HG03469 (cell line): ENCODE measurements around the gene WDR37.

Experiments
- ATAC-seq: cut with Tn5 transposase; IDR thresholded peaks from one replicate; pipeline ENCODE4 v1.9.1; 2021; ENCODE audit warnings: mild to moderate bottlenecking, moderate library complexity, moderate number of reproducible peaks; ENCODE audit not compliant: unreplicated experiment

The WDR37 gene

DNA sequence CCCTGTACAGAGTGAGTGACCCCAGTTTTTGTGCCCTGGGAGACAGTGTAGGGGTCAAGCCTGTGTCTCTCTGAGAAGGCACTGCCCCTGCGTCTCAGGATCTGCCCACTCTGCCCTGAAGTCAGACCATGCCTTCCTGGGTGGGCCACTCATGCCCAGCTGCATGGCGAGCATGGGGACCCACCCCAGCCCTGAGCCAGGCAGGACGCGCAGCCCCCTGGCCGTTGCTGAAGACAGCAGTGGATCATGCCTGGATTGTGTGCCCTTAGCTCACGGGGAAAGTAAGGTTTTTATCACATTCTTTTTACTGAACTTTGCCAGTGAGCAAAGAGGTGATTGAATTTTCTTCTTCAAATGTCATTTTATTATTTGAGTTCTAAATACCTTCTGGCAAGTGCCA, 66.2 kb downstream of the WDR37 start:
- ATAC-seq, result no peak

DNA sequence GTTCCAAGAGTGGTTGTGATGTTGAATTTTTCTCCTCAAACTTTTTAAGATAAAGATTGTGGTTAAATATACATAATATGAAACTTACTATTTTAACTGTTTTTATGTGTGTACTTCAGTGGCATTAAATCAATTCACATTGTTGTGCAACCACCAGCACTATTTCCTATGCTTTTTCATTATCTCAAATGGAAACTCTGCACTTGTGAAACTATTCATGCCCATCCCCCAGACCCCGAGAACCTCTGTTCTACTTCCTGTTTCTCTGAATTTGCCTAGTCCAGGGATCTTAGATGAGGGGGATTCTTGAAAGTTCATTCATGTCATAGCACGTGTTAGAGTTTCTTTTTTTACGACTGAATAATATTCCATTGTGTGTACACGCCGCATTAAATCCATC, 67.0 kb downstream of the WDR37 start:
- no peak for ATAC-seq

DNA sequence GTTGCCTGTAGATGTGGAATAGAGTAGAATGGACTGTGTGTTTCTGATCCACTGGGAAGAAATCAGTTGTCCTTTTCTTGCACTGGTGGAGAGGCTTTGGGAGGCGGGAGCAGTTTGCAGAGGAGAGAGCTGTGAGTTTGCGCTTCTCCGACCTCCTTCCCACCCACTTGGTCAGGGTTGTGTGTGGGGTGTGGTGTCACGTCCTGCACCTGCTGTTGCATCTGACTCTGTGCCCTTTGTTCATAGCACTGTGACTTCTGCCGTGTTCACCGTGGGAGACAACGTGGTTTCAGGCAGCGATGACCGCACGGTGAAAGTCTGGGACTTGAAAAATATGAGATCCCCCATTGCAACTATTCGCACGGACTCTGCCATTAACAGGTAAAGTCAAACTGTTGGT, 67.8 kb downstream of the WDR37 start:
- no peak for ATAC-seq

DNA sequence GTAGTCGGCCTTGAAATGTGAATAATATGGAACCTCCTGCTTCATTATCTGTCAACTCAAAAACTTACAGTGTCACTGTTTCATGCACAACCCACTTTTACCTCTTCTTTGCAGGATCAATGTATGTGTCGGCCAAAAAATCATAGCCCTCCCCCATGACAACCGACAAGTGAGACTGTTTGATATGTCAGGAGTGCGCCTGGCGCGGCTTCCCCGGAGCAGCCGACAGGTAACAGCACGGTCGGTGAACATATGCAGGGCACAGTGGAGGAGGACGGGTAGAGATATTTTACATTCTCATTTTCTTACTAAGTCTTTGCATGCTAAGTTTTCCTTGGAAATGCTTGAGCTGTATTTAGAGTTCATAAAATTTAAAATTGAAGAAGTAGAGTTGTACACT, 68.6 kb downstream of the WDR37 start:
- ATAC-seq, result no peak

DNA sequence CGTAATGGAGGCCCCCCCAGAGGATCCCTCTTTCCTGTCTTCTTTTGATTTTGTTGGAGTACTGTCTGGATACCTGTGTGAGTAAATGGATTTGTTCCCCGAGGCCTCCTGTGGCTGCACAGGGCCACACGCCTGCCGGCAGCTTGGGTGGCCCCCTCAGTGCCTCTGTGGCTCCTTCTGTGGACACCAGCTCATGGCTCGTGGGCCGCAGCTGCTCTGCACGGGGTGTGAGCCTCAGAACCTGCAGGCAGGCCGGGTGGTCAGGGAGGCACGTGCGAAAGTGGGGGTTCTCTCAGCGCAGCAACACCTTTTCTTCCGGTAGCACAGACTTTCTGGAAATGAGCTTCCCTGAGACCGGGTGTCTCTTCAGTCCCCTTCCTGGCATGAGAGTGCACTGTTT, 70.3 kb downstream of the WDR37 start:
- ATAC-seq, result no peak

DNA sequence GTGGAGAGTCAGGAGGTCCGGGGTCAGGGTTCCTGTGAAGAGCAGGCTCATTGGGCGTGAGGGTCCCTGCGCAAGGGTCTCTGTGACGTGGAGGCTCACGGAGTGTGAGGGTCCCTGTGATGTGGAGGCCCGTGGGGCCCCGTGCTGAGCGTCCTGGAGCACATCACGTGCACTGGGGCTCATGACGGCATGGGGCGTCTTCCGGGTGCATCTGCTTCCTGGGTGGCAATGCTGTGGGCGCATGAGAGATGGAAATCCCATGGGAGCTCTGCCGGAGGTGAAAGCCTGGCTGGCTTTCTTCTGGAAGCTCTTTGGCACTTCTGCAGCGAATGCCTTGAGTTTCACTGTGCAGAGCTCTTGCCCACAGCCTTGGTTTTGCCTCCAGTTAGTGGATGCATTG, 71.4 kb downstream of the WDR37 start:
- ATAC-seq, result no peak

DNA sequence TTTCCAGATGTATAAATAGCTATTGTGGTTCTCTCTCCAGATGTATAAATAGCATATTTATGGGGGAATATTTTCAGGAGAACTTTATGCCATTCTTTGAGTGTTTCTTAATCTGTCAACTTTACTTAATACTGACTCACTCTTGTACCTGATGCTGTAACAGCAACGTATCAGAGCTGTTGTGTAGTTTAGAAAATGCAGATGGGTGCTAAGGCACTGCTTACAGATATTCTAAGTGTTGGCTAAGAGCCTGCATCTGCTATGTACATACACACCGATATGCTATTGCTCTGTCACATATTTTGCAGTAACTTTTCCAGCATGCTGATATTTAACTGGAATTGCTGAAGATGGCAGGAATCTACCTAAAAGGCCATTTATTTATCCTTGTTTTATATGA, 71.9 kb downstream of the WDR37 start:
- no peak for ATAC-seq

DNA sequence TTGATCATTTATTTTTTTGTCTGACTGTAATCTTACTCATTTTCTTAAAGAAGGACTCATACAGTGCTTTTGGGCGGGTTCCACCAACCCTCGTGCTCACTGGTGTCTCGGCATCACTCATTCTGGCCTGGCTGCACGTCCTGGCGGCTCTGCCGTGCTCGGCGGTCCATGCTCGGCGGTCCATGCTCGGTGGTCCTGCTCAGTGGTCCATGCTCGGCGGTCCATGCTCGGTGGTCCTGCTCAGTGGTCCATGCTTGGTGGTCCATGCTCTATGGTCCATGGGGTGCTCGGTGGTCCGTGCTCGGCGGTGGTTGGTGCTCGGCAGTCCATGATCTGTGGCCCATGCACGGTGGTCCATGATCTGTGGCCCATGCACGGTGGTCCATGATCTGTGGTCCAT, 72.5 kb downstream of the WDR37 start:
- ATAC-seq, result no peak

DNA sequence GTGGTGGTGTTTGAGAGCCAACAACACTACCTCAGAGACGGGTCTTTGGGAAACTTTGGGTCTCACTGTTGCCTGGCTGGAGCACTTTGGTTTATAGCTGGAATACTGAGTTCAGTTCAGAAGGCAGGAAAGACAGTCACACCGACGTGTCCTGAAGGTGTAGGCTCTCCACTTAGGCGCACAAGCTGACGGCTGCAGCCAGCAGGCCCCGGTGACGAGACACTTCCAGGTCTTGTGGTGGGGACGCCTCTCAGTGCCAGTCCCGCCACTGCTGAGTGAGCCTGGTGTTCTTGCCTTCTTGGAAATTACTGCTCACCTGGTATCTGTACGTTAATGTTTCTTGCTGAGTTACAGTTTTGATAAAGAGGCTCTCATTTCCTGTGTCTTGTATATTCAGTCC, 74.0 kb downstream of the WDR37 start:
- no peak for ATAC-seq

DNA sequence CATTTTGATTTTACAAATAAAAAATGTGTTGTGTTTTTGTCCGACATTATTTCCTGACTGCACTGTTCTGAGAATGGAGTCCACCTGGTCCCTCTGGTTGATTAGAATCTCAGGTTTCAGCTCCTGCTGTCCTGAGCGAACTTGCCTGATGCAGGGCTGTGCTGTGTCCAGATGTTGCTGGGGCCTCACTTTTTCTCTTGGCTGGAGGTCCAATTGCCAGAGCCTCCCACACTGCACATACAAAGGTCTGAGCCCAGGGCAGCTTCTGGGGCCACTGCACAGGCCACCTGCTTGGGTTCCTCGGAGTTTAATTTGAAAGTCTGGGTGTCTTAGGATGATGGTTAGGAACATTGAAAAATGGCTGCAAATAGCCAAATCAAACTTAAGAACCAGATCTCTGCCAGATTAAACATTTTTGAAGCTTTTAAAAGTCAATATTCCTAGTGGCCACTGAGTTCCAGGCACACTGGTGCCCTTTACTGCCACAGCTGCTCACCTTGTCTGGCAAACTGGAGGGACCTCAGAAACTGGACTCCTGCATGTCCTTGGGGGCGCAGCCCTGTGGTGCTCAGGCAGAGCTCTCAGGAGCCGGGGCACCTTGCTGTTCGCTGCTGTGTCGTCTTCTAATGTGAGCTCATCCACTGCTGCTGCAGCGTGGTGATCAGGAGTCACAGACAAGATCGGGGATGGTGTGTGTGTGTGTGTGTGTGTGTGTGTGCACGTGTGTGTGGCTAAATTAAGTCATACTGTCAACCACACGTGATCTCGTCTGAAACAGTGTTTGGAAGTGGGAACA, 75.0 kb downstream of the WDR37 start:
- ATAC-seq, result no peak

DNA sequence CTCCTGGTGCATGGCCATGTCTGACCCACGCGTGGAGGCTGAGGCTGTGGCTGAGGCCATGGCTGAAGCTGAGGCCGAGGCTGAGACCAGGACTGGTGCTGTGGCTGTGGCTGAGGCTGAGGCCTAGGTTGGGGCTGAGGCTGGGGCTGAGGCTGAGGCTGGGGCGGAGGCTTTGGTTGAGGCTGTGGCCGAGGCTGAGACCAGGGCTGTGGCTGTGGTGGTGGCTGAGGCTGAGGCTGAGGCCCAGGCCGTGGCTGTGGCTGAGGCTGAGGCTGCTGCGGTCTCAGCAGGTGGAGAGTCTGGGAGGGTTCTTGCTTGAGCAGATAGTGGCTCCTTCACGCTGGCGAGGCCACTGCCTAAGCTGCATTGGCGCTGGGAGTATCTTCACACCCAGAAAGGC, 76.4 kb downstream of the WDR37 start:
- ATAC-seq, result no peak

DNA sequence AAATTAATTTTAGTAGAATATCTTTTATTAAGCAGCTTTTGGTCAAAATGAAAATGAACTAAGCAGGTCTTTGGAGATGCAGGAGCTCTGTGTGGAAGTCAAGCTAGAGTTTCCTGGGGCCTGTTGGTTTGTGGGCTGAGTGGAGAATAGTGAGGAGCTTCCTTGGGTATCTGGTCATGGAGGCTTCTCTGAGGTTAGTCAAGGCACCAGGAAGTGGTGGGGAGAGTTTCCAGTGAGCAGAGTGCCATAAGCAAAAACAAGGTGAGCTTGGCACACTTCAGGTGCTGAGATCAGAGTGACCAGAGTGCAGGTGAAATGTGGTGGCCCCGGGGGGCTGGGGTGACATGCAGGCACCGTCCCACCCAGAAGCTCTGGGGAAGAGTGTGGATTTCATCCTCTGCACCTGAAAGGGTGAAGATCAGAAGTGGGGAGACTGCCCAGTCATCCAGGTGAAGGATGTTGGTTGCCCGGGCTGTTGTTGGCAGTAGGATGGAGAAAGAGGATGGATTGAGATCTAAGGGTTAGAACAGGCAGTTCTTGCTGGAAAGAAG, 77.4 kb downstream of the WDR37 start:
- ATAC-seq, result no peak

DNA sequence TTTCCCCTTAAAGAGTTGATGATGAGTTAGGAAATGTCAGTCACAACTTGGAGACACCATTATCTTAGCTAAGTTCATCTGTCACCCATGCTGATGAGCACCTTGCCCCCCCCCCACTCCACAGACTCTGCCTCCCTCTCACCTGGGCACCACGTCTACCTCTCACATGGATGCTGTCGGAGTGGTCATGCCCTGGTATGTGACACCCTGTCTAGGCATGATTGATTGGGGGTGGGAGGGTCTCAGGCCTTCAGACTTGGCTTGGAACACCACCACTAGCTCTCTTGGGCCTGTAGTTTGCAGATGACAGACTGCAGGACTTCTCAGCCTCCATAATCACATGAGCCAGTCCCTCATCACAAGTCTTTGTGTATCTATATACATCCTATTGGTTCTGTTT, 78.0 kb downstream of the WDR37 start:
- no peak for ATAC-seq

DNA sequence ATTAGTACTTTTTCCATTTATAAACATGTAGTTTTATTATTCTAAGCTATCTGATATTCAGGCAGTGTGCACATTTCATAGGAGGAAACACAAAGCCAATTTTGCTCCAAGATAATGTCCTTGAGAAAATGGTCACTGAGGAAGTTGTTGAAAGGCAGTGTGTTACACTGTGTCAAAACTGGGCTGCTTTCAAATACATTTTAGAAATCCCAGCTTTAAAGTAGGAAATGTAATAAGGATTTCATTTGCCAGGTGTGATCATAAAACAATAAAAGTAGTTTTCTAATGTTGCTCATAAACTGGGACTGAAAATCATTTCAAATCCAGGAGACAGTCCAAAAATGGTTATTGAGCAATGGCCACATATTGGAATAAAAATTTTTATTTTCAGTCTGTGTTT, 80.1 kb downstream of the WDR37 start:
- no peak for ATAC-seq

DNA sequence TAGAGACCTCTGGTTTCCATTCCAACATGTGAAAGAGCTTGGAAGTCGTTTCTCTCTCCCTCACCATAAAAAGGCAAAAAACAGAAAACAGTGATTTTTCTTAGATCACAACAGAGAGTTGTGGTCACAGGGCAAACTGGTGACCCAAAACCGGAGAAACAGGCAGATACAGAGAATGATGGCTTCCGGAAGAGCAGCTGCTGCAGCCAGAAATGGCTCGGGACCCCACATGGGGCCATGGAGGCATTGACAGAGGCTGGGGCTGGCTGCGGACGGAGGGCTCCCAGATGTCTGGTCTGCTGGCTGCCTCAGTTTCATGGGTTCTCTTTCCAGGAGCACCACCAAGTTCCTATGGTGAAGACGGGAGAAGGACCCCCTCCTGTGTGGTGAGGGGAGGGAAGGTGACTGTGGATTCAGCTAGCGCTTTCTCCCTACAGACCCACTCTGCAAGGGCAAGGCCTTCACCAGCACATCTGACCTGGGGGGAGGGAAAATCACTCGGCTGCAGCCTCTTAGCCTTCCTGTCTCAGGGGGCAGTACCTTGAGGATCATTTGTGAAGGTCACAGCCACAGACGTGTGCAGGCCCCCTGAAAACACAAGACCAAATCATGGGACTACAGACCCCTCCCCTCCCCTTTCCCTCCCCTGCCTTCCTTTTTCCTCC, 81.4 kb downstream of the WDR37 start:
- no peak for ATAC-seq

DNA sequence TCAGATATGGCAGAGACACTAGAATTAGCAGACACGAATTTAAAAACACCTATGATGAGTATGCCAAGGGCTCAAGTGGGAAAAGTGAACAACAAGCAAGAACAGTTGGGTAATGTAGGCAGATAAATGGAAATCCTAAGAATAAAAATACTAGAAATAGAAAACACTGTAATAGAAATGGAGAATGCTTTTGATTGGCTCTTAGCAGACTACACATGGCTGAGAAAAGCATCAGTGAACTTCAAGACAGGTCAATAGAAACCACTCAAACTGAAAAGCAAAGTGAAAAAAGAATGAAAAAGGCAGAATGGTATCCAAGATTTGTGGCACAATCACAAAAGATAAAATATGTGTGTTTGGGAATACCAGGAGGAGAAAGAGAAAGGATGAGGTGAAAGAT, 82.3 kb downstream of the WDR37 start:
- ATAC-seq, result no peak

DNA sequence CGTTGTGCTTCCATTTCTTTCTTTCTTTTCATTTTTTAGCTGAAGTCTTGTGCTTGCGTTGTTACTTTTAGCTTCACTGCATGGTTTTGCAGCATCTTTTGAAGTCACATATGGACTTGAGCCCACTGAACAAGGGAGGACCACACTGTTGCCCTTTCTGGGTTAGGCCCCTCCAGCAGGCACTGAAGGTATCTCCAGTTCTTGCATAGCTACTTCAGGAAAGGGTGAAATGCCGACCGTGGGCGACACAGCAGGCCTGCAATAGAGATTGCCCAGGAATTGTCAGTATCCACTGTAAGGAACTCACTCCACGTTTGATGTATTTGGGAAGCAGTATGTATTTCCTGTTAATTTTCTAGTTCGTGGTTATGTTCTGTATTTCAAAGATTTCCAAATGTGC, 85.1 kb downstream of the WDR37 start:
- no peak for ATAC-seq

DNA sequence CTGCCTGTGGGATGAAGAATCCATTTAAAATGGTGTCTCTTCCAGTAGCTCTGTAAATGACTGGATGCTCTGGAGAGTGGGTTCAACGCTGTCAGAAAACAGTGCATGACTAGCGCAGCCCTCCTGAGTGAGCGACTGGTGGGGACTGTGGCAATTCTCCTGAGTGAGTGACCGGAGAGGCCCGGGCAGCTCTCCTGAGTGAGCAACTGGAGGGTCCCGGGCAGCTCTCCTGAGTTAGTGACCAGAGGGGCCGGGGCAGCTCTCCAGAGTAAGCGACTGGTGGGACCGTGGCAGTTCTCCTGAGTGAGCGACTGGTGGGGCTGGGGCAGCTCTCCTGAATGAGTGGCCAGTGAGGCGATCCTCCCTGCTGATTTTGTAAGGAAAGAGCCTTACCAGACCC, 85.5 kb downstream of the WDR37 start:
- no peak for ATAC-seq

DNA sequence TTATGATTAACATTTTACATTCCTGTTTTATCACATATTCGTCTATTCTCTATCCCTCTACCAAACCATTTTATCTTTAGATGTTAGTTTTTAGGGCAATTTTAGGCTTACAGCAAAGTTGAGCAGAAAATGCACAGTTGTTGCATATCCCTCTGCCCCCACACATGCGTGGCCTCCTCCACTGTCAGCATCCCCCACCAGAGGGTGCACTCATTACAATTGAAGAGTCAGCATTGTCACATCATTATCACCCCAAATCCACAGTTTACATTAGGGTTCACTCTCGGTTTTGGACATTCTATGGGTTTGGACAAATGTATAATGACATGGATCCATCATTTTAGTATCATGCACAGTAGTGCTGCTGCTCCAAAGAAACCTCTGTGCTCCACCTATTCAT, 86.4 kb downstream of the WDR37 start:
- ATAC-seq, result no peak

DNA sequence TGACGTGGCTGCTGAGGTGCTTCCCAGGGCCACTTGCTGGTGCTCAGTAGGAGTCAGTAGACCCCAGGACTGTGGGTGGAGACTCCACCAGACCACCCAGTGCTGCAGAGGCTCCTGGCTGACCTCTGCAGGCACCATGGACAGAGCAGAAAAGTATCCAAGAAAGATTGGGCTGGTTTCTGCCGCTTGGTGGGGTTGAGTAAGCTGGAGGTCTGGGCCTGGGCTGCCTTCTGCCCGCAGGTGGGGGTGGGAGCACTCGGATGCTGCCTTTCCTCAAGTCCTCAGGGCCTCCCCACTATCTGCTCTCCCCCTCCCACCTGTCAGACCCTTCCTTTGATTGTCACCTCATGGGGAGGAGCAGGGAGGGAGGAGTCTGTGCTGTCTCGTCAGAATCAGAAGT, 91.6 kb downstream of the WDR37 start:
- ATAC-seq, result no peak

DNA sequence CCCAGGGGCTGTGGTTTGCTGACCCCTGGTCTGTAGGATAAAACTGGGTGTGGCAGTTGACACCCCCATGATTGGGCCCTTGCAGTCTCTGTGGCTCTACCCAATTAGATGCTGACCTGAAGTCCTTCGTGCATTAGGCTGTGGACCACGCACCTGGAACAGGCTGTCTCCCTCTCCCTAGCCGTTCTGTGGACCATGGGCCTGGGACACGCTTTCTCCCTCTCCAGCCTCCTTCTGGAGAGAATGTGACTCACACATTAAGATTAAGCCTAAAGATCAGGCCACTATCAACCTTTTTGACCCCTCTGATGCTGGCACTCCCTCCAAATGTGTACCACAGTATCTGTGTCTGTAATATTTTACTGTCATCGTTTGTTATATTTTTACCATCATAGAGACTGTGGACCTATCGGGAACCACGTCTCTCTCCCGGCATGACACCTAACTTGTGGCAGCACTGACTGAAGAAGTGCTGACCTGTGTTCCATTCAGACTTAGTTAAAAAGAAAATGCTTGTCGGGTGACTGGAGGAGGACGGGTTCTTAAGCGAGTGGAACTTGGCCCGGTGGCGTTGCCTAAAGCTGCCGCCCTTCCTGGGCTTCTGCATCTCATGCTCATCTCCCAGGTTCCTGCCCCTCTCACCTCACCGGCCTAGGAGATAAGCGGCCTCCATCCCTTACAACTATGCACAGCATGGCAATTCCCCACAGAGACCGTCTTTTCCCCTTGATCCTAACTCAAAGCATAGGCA, 92.8 kb downstream of the WDR37 start:
- no peak for ATAC-seq
